ENCODE measurements around the gene UBASH3A.

- TF ChIP-seq CTCF (IDR thresholded peaks at IDR 0.05) (no peak), EZH2phosphoT487 (IDR thresholded peaks at IDR 0.05) (no peak)
These were observed 46.4 kb upstream of the UBASH3A start for GRCh38 chr21:42357307-42357706.
